HEK293 (cell line): ENCODE measurements around the gene RASL12.

Experiments used
- CTCF ChIA-PET: fragments of 350-600 bp; formaldehyde crosslinking; extraction: SDS; loops from one replicate; lab custom pipeline; 2021; ENCODE audit warnings: antibody characterized with exemption; lab: Yijun Ruan, JAX
- POLR2A ChIA-PET: fragments of 300-600 bp; formaldehyde crosslinking; extraction: SDS; loops from one replicate; lab custom pipeline; 2020; ENCODE audit warnings: antibody characterized with exemption, inconsistent platforms; lab: Yijun Ruan, JAX
- H3K27ac ChIP-seq: fragments of 200-500 bp; sonication (Bioruptor generic); 2 replicates; pipeline ENCODE4 v1.5.1; 2014; ENCODE audit warnings: low read depth, low read length, control low read depth, inconsistent platforms; ENCODE audit errors: extremely low read depth
- H3K36me3 ChIP-seq, 2 experiments: fragments of 200-500 bp in 1 of 2; sonication (Bioruptor generic) in 1 of 2; 1 replicate in 1 of 2; 2 replicates in 1 of 2; pipeline ENCODE4 v1.5.1; 2014 to 2017; ENCODE audit warnings: inconsistent platforms in 2 of 2, low read length in 2 of 2; ENCODE audit not compliant: control insufficient read depth in 2 of 2, insufficient read depth in 1 of 2
- H3K4me1 ChIP-seq: fragments of 200-500 bp; sonication (Bioruptor generic); 2 replicates; pipeline ENCODE4 v1.5.1; 2014; ENCODE audit warnings: mild to moderate bottlenecking, low read length, inconsistent platforms; ENCODE audit not compliant: control insufficient read depth, insufficient read depth
- H3K4me3 ChIP-seq: 2 replicates; pipeline ENCODE4 v1.5.1; 2011; ENCODE audit warnings: low read depth, mild to moderate bottlenecking, control low read depth, low read length, moderate library complexity
- H3K9me3 ChIP-seq: fragments of 200-500 bp; sonication (Bioruptor generic); 2 replicates; pipeline ENCODE4 v1.5.1; 2014; ENCODE audit warnings: low read depth, low read length, inconsistent platforms; ENCODE audit not compliant: control insufficient read depth, insufficient read depth
- EGR2 ChIP-seq: fragments of 450-650 bp; formaldehyde crosslinking; IDR thresholded peaks from 2 replicates; pipeline ENCODE4 v1.5.1; 2016; ENCODE audit warnings: low read depth, missing biosample characterization, missing genetic modification characterization
- FEZF1 ChIP-seq: fragments of 450-650 bp; formaldehyde crosslinking; IDR thresholded peaks from 2 replicates; pipeline ENCODE4 v1.5.1; 2016; ENCODE audit warnings: missing biosample characterization, missing genetic modification characterization
- GLIS1 ChIP-seq: fragments of 450-650 bp; formaldehyde crosslinking; IDR thresholded peaks from 2 replicates; pipeline ENCODE4 v1.5.1; 2016; ENCODE audit warnings: missing biosample characterization, missing genetic modification characterization
- KLF8 ChIP-seq: fragments of 450-650 bp; formaldehyde crosslinking; IDR thresholded peaks from 2 replicates; pipeline ENCODE4 v1.5.1; 2016; ENCODE audit warnings: missing biosample characterization, missing genetic modification characterization
- OSR2 ChIP-seq: fragments of 450-650 bp; formaldehyde crosslinking; IDR thresholded peaks from 2 replicates; pipeline ENCODE4 v1.5.1; 2016; ENCODE audit warnings: missing biosample characterization, missing genetic modification characterization
- PRDM1 ChIP-seq: fragments of 450-650 bp; formaldehyde crosslinking; IDR thresholded peaks from 2 replicates; pipeline ENCODE4; 2016; ENCODE audit warnings: missing biosample characterization, missing genetic modification characterization
- SALL2 ChIP-seq: fragments of 450-650 bp; formaldehyde crosslinking; IDR thresholded peaks from 2 replicates; pipeline ENCODE4 v1.5.0; 2017; ENCODE audit warnings: missing biosample characterization, mild to moderate bottlenecking, missing genetic modification characterization, borderline replicate concordance
- ZBTB20 ChIP-seq: fragments of 450-650 bp; formaldehyde crosslinking; IDR thresholded peaks from 2 replicates; pipeline ENCODE4 v1.5.1; 2016; ENCODE audit warnings: missing biosample characterization, missing genetic modification characterization
- ZEB2 ChIP-seq: fragments of 450-650 bp; formaldehyde crosslinking; IDR thresholded peaks from 2 replicates; pipeline ENCODE4 v1.5.1; 2016; ENCODE audit warnings: missing biosample characterization, missing genetic modification characterization
- ZFHX2 ChIP-seq: fragments of 450-650 bp; formaldehyde crosslinking; conservative IDR thresholded peaks from 2 replicates; pipeline ENCODE4 v1.5.1; 2016; ENCODE audit warnings: missing biosample characterization, missing genetic modification characterization
- ZIC2 ChIP-seq: fragments of 450-650 bp; formaldehyde crosslinking; IDR thresholded peaks from 2 replicates; pipeline ENCODE4 v1.5.1; 2016; ENCODE audit warnings: missing biosample characterization, missing genetic modification characterization
- ZNF214 ChIP-seq: fragments of 450-650 bp; formaldehyde crosslinking; IDR thresholded peaks from 2 replicates; pipeline ENCODE4 v1.5.1; 2017; ENCODE audit warnings: missing biosample characterization, mild to moderate bottlenecking, missing genetic modification characterization, borderline replicate concordance
- ZNF600 ChIP-seq: fragments of 450-650 bp; formaldehyde crosslinking; IDR thresholded peaks from 2 replicates; pipeline ENCODE4 v1.5.1; 2016; ENCODE audit warnings: missing biosample characterization, missing genetic modification characterization
- ZXDB ChIP-seq: fragments of 450-650 bp; formaldehyde crosslinking; IDR thresholded peaks from 2 replicates; pipeline ENCODE4 v1.5.1; 2016; ENCODE audit warnings: missing biosample characterization, missing genetic modification characterization
- TF ChIP-seq, protein P1 (sequence below): fragments of 450-650 bp; formaldehyde crosslinking; IDR thresholded peaks from 2 replicates; pipeline ENCODE4 v1.5.1; 2017; ENCODE audit warnings: missing biosample characterization, missing genetic modification characterization
- TF ChIP-seq, protein P2 (sequence below): sonication (generic); formaldehyde crosslinking; IDR thresholded peaks from 2 replicates; pipeline ENCODE4 v1.8.1; 2022; ENCODE audit warnings: mild to moderate bottlenecking, moderate library complexity, missing genetic modification reagents

RASL12 gene

DNA sequence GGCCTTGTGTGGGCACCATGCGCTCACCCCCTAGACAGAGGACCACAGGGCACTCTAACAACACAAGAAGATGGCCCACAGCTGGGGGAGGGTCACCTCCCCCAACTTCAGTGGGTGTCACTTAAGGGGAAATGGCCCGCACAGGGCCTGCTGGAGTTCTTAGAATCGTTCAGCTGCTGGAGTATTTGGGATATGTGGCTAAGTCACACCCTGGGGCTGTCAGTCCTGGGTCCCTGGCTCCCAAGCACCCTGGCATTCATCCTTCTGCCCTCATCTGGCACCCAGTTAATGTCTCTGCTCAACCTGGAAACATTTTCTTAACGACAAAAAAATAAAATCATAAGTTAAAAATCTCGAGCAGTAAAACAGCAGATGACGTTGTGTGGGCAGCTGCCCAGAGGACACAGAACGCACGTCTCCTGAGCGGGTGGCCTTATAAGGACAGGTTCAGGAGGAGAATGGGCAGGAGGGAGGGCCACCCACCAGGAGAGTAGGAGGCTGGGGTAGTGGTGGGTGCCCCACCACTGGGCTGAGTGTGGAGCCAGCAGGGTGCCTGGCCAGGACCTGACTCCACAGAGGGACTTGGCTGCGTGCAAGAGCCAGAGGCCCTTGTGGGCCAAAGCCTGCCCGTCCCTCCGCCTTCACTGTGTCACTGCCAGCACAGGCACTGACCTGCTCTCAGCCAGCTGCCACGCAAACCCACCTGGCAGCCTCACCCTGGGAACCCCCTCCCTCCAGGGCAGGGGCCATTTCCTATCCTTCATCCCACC lies 20.3 kb upstream of the RASL12 start:
- TF ChIP-seq ZEB2 (tag by site-specific recombination) (no peak), ZIC2 (tag by site-specific recombination) (peak; percentile 71), EGR2 (peak; percentile 38; the same call in 1 of the 2 replicates), ZNF214 (tag by site-specific recombination) (no peak), ZFHX2 (tag by site-specific recombination) (peak; percentile 73; the same call in 1 of the 2 replicates), PRDM1 (tag by site-specific recombination) (no peak)
- TF ChIP-seq, protein P1, sequence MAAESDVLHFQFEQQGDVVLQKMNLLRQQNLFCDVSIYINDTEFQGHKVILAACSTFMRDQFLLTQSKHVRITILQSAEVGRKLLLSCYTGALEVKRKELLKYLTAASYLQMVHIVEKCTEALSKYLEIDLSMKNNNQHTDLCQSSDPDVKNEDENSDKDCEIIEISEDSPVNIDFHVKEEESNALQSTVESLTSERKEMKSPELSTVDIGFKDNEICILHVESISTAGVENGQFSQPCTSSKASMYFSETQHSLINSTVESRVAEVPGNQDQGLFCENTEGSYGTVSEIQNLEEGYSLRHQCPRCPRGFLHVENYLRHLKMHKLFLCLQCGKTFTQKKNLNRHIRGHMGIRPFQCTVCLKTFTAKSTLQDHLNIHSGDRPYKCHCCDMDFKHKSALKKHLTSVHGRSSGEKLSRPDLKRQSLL (tag by site-specific recombination) = no peak
- H3K4me3 ChIP-seq = no peak overlapping the region
- ChIA-PET POLR2A (no interaction called here), CTCF (interaction anchor here (0.6 to 1.9 kb wide), 4 partner anchors 7 to 124 kb away, joined by 3 to 10 read pairs (median 6); no protein-coding TSS in a partner anchor)
- H3K36me3 ChIP-seq = no peaks in the 10 kb centered on the region
- no peak overlapping the region for H3K27ac ChIP-seq
- H3K4me1 ChIP-seq = no peaks in the 10 kb centered on the region
- no peaks in the 10 kb centered on the region for H3K9me3 ChIP-seq

DNA sequence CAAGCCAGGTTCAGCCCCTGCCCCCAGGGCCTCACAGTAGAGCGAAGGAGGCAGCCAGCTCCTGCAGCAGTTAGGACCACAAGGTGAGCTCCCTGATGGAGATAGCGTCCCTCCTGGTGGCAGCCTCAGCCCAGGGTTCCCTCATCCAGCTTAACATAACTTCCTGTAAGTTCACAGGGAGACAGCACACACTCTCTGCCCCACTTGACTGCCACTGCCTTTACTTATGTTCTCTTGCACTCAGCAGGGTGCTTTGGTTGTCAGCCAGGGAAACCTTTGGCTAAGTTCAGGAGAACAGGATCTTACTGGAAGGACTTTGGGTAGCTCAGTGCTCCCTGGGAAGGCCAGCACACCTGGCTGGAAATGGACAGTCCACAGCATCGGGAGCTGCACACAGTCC lies 19.6 kb upstream of the RASL12 start:
- TF ChIP-seq FEZF1 (tag by site-specific recombination) = peak; percentile 13; the same call in 1 of the 2 replicates
- 0 out of 2 replicates have a peak, but pooled peaks have one; percentile 24 for TF ChIP-seq ZNF600
- peak; percentile 43; the same call in 1 of the 2 replicates for TF ChIP-seq ZBTB20
- TF ChIP-seq OSR2 (tag by site-specific recombination) = 0 out of 2 replicates have a peak, but pooled peaks have one; percentile 22
- no peak for TF ChIP-seq SALL2 (tag by site-specific recombination)
- TF ChIP-seq GLIS1 (tag by site-specific recombination) = peak; percentile 70
- no peak for TF ChIP-seq KLF8 (tag by site-specific recombination)
- peak; percentile 90 for TF ChIP-seq ZIC2 (tag by site-specific recombination)
- no peak for TF ChIP-seq ZXDB (tag by site-specific recombination)
- TF ChIP-seq, all 188 proteins: peak for 6
- POLR2A ChIA-PET = no interaction called here
- CTCF ChIA-PET = interaction anchor here (0.6 to 1.9 kb wide), 5 partner anchors 8 to 124 kb away, joined by 3 to 10 read pairs (median 6); no protein-coding TSS in a partner anchor
- Histone ChIP-seq H3K36me3 (no peaks in the 10 kb centered on the region), H3K4me1 (peaks cover 6% of the 10 kb centered on the region), H3K27ac (no peak overlapping the region), H3K9me3 (no peaks in the 10 kb centered on the region), H3K4me3 (no peak overlapping the region)

DNA sequence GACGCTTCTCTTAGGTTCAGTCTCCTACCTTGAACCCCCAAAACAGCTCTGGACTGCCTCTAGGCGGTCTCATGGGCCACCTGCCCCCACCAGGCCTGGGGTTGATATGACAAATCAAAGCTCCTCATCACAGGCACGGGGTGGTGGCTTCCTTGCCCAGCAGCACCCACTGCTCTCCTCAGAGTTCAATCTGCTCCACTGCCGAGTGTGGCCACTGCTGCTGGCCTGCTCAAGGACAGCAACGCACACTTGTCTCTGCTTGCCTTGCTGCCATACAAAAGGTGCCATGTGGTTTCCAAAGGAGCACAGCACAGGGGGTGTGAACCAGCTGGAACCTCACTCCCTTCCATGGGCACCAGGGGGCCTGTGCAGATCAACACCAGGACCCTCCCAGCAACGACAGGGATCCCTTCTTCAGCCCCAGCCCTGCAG lies 18.9 kb upstream of the RASL12 start:
- POLR2A ChIA-PET = no interaction called here
- Histone ChIP-seq H3K27ac (no peak overlapping the region), H3K36me3 (no peaks in the 10 kb centered on the region), H3K4me3 (no peak overlapping the region), H3K4me1 (peaks cover 9% of the 10 kb centered on the region), H3K9me3 (no peaks in the 10 kb centered on the region)
- CTCF ChIA-PET = interaction anchor here (0.6 to 1.9 kb wide), 4 partner anchors 9 to 51 kb away, joined by 3 to 10 read pairs (median 6); no protein-coding TSS in a partner anchor
- TF ChIP-seq ZIC2 (tag by site-specific recombination) = peak; percentile 19
- TF ChIP-seq, protein P2, sequence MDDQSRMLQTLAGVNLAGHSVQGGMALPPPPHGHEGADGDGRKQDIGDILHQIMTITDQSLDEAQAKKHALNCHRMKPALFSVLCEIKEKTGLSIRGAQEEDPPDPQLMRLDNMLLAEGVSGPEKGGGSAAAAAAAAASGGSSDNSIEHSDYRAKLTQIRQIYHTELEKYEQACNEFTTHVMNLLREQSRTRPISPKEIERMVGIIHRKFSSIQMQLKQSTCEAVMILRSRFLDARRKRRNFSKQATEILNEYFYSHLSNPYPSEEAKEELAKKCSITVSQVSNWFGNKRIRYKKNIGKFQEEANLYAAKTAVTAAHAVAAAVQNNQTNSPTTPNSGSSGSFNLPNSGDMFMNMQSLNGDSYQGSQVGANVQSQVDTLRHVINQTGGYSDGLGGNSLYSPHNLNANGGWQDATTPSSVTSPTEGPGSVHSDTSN = no peak
